DMS53 treated with DMSO at 0.1 percent for 48 hours (cell line): Measurements from ENCODE around the gene SCO2.
"Not testable (repeated sequence)": the region's sequence is repeated elsewhere in the genome, so short reads cannot be mapped to it uniquely, and the experiment has no call there.

Source experiments
- DNase-seq: peaks from one replicate; lab custom pipeline; 2025; ENCODE audit not compliant: unreplicated experiment; lab: John Stamatoyannopoulos, UW

Gene SCO2

DNA sequence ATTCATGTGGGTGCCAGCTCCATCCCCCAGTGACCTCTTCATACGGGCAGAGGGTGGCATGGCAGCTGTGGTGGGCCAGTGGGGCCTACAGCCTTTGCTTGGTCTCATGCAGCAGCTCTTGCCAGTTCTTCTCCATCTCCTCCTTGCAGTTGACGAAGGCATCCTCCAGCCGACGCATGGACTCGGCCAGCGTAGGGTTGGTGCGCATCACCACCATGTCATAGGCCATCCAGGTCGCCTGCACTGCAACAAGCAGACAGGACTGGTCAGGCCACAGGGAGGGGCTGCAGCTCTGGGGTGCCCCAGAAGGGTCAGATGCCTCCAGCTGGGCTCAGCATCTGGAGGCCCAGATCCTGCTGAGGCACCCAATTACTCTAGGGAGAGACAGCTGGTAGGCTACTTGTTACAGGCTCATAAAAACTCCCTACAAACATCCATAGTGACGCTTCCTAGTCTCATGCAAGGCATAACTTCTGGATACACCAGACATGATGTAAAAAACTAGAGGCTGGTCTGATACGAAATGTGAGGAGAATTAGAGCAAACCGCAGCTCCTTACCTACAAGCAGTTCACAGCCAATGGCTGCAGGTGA, 25.9 kb upstream of the SCO2 start:
- no peak for DNase-seq

DNA sequence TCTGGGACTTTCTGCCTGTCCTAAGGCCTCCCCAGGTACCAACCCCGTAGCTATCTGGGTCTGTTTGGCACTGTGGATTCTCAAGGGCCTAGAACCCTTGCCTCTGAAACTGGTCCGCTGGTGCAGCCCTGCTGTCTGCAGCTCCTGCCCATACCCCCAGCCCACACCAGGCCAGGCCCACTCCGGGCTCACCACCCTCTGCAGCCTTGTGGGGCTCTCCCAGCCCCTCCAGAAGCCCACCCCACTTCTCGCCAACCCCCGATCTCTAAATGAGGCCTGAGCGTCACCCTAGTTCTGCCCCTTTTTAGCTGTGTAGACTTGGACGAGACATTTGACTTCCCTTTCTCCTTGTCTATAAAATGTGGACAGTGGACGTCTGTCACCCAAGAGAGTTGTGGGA, 25.0 kb upstream of the SCO2 start:
- DNase-seq = no peak

DNA sequence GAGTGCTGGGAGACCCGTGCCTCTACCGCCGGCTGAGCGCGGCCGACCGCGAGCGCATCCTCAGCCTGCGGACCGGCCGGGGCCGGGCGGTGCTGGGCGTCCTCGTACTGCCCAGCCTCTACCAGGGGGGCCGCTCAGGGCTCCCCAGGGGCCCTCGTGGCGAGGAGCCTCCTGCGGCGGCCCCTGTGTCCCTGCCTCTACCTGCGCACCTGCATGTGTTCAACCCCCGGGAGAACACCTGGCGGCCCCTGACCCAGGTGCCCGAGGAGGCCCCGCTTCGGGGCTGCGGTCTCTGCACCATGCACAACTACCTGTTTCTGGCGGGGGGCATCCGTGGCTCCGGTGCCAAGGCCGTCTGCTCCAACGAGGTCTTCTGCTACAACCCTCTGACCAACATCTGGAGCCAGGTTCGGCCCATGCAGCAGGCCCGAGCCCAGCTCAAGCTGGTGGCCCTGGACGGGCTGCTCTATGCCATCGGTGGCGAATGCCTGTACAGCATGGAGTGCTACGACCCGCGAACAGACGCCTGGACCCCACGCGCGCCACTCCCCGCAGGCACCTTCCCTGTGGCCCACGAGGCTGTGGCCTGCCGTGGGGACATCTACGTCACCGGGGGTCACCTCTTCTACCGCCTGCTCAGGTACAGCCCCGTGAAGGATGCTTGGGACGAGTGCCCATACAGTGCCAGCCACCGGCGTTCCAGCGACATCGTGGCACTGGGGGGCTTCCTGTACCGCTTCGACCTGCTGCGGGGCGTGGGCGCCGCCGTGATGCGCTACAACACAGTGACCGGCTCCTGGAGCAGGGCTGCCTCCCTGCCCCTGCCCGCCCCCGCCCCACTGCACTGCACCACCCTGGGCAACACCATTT, 23.8 kb upstream of the SCO2 start:
- no peak for DNase-seq

DNA sequence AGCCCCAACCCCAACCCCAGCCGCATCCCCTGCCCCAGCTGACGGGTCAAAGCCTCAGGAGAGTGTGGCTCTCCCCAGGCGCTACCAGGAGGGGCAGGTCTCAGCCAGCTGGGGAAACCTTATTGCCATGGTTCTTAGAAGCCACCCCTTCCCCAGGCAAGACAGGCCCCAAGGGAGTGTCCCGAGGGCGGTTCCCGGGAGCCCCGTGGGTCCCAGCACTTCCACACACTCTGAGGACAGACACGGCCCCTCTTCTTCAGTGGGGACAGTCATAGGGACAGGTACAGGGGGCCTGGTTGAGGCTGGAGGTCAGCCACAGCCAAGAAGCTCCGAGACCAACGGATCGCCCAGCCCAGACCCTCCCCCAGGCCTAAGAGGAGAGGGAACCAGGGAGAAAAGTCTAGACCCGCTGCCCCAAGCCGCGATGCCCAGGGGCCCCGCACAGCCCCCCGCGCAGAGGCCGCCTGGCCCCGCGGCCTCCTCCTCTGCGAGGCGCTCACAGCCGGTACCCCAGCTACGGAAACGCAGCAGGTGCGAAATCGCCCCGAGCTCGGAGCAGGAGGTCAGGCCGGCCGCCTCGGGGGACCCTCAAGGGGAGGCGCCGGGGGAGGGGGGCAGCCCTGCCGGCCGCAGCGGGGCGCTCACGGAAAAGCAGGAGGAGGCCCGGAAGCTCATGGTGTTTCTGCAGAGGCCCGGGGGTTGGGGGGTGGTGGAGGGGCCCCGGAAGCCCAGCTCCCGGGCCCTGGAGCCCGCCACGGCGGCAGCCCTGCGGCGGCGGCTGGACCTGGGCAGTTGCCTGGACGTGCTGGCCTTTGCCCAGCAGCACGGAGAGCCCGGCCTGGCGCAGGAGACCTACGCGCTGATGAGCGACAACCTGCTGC, 22.9 kb upstream of the SCO2 start:
- DNase-seq = no peak

DNA sequence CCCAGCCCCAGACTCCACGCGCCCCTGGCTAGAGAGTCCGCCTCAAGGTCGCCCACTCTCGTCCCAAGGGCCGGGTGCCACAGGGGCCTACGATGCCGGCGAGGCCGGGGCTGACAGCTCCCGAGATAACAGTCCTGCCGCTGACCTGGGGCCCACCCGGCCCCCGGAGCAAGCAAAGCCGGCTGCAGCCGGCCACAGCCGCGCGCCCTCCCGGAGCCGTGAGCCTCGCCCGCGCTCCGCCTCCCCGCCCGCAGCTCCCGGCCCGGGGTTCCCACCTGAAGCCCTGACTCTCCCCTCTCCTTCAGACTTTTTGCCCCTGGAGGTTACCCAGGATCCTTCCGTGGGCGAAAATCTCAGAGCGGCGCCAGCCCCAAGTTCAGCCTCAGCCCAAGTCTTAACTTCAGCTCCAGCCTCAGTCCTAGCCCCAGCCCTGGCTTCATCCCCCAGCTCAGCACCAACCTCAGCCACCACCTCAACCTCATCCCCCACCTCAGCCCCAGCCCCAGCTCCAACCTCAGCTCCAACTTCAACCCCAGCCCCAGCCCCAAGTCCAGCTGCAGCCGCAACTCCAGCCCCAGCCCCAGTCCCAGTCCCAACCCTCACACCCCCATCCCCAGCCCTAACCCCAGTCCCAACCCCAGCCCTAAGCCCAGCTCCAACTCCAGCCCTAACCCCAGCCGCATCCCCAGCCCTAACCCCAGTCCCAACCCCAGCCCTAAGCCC, 22.0 kb upstream of the SCO2 start:
- no peak for DNase-seq

DNA sequence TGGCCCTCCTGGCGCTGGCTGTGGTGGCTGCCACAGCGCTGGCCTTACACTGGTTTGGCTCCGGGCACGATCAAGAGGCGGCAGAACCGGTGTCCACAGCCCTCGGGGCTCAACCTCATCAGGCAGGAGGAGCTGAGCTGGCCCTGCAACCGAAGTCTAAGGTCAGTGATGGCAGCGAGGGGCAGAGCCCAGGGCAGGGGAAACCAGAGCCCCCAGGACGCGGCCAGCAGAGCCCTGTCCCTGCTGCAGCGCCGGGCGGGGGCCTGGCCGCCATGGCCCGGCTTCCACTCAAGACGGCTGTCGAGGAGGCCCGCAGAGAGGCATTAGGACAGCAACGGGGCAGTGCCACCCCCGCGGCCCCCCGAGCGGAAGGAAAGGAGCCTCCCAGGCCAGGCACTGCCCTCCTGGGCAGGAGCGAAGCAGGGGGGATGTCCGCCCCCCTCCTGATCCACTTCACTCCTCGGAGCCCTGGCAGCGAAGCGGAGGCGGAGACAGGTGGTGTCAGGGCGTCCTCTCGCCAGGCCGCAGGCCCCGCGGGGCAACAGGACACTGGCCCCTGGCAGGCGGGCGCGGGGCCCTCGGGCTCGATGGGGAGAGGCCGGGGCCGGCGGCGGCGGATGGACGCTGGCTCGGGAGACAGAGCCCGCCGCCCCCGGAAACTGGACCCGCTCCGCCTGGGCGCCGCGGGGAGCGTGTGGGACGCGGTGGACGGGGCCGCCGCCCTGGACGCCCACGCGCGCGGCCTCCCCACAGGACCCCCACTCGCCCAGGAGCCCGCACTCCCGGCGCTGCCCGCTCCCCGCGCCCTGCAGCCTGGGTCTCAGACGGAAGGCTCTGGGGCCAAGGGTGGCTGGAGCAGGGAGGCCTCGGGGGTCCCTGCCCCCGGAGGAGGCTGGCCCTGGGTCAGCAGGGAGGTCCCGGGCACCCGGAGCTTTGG, 21.2 kb upstream of the SCO2 start:
- DNase-seq = no peak

DNA sequence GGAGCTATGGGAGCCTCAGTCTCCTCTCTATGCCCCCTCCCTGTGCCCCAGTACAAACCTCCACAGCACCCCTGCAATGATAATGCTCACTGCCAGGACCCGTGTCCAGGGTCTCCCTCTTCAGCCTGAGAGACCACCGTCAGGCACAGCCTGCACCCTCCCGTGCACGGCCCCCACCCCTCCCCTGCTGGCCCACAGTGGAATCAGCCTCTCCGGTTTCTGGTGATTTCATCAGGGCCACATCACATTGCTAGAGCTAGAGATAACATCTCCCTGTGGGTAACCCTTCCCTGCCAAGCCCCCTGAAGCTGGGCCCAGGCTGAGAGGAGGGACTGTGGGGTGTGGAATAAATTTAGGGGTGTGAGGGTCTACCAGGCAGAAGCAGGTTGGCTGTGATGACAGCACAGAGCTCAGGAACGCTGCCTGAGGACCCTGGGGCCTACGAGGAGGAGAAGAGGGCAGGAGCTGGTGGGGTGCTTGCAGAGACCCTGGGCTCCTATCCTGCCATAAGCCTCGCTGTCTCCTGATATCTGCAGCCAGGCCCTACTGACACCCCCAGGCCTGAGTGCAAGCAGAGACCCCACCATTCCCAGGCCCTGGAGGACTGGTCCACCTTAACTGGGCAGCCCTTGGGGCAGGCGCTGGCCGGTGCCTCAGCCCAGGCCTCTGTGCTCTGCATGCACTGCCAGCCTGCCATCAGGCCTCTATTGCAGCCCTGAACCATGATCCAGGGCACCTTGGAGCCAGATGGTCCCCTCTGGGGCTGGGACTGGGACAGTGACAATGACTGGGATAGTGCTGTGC, 20.3 kb upstream of the SCO2 start, which contains the start of gene KLHDC7B:
Gene KLHDC7B (plus strand): TSS at position 378 of the 804 bp plus-strand sequence. CDS start 345 bp downstream, at position 723.
- DNase-seq = no peak

DNA sequence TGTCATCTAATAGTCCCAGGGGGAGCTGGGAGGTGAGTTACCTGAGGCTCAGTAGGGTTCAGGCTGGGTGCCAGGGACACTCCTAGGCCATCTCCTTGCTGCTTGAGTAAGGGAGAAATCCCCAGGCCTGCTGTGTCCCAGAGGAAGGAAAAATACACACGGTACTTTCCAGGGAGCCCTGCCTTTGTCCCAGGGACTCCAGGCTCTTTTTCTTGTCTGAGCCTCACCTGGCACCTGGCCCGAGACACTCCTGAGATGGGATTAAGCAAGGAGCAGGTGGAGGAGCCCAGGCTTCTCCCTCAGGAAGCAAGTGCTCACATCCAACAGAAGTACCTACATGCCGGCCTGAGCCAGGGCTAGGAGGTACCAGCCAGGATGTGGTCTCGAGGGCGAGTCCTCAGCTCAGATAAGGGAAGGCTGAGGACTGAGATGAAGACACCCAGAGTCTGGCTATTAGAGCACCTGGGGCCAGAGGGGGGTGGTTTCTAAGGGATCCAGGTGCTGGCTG, 19.4 kb upstream of the SCO2 start:
- DNase-seq = peak; percentile 18

DNA sequence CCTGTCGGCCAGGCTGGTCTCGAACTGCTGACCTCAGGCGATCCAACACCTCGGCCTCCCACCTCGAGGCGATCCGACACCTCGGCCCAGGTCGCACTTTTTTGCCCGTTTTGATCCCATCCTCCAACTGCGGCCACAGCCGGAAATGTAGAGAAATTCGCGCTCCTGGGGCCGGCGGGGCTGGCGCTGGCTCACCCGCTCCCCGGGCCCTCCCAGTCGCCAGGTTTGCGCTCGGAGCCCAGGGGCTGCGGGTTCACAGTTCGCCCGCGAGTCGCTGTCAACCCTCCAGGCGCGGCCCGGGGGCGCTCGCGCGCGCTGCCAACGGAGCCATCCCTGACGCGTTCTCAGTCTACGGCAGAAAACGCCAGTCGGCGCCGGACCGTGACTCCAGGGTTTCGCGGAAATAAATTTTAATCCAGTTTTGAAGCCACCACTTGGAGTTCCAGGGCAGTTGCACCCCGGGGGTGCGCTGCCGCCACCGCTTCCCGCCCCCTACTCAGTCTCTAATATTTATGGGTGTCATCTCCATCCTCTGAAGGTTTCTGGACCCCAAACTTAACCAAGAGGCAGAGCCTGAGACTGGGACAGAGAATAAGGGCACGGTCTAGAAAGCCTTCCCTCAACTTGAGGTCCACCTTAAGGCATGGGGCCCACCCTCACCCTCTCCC, 18.8 kb upstream of the SCO2 start:
- peak; percentile 56 for DNase-seq

DNA sequence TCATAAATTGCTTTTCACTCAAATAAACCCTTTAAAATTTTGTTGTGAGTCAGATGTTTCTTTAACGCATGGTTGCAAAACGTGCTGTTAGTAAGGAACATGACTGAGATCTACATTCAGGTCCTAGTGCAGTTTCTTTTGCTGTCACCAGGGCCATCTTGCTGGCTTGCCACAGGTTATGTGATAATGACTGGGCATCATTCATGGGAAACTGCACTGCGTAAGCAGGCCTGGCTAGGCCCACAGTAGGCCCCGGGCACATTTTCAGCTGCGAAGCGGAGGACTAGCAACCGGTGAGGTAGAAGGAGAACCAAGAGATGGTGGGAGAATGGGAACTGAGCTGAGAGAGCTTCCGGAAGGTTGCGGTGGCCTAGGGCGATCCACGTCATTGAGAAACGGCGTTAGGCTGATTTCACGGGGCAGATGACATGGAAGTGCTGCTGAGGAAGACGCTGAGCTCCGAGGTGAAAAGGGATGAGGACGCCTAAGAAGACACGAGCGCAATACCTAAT, 17.1 kb upstream of the SCO2 start:
- DNase-seq = no peak

DNA sequence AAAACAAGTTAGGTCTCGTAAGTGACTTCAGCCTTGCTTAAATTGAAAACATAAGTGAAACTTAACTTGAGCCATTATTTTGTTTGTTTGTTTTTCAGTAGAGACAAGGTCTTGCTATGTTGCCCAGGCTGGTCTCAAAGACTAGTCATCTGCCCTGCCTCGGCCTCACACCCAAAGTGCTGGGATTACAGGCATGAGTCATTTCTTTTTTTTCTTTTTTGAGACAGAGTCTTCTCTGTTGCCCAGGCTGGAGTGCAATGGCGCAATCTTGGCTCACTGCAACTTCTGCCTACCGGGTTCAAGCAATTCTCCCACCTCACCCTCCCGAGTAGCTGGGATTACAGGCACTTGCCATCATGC, 16.2 kb upstream of the SCO2 start:
- DNase-seq = not testable (repeated sequence)

DNA sequence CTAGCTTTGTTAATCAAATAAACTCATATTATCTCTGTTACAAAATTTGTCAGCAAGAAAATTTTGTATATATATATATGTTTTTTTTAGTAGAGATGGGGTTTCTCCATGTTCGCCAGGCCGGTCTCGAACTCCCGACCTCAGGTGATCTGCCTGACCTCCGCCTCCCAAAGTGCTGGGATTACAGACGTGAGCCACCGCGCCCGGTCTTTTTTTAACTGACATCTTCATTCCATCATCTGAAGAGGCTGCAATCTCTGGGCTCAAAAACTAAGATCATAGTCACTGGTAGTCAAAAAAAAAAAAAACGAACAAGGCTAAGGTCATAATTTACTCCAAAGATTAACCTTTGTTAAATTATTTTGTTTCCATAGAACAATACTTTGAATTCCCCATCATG, 15.0 kb upstream of the SCO2 start:
- DNase-seq = no peak

DNA sequence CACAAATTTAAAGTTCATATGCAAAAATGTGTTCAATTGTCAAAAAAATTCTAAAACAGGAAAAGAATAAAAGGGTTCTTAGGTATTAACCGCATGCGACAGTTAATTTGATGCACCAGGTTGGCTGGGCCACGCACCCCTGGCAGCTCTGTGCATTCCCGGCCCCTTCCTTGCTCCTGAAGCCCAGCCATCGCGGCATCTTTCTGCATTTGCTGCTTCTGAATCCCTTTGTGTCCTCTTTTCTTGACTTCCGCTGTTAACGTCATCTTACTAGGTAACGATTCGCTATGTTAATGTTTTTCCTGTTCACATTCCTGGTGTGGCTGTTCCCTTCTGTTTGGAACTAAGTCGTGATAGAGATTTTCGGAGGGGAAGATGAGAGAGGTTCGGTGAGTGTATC, 12.4 kb upstream of the SCO2 start:
- DNase-seq = no peak

DNA sequence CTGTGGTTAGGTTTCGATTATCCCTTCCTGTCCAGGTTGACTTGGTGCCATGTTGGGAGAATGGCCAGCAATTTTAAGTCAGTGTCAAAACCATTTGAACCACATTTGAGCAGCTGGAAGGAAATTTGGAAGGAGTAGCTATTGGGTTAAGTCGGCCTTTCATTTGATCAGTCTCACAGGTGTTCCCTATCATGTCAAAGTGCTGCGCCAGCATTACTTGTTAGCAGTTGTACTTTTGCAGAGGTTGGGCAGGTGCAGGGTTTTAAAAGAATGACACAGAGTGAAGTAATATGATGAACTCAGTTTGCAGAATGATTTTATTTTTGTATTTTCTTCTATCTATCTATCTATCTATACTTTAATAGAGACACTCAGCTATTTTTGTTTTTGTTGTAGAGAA, 10.8 kb upstream of the SCO2 start:
- DNase-seq = no peak

DNA sequence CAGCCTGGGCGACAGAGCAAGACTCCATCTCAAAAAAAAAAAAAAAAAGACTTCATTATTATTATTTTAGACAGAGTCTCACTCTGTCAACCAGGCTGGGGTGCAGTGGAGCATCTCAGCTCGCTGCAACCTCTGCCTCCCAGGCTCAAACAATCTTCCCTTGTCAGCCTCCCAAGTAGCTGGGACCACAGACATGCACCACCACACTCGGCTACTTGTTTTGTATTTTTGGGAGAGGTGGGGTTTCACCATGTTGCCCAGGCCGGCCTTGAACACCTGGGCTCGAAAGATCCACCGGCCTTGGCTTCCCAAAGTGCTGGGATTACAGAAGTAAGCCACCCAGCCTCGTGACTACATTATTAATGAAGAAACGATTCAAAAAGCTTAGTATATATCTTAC, 9.7 kb upstream of the SCO2 start:
- DNase-seq = no peak

DNA sequence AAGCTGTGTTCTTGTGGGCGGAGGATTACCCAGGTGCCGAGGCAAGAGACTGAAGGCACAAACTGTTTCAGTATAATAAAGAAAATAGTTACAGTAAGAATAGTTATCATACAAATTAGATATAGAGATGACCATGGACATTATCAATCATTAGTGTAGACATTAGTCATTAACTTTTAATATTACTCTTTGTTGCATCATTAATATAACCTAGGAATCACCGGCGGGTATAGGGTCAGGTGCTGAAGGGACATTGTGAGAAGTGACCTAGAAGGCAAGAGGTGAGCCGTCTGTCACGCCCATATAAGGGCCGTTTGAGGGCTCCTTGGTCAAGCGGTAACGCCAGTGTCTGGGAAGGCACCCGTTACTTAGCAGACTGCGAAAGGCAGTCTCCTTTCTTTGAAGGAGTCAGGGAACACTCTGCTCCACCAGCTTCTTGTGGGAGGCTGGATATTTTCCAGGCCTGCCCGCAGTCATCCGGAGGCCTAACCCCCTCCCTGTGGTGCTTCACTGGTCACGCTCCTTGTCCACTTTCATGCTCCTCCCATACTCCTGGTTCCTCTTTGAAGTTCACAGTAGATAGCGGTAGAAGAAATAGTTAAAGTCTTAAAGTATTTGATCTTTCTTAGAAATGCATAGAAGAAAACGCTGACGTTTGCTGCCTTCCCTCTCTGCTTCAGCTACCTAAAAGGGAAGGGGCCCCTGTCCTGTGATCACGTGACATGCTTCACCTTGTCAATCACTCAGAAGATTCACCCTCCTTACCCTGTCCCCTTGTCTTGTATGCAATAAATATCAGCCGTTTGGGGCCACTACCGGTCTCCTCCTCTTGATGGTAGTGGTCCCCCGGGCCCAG, 8.7 kb upstream of the SCO2 start:
- peak; percentile 18 for DNase-seq
